HG03045 (cell line): Measurements from ENCODE around the gene HOXD3.

Experiments used
- ATAC-seq: cut with Tn5 transposase; IDR thresholded peaks from one replicate; pipeline ENCODE4 v1.9.1; 2021; ENCODE audit warnings: mild to moderate bottlenecking, moderate library complexity; ENCODE audit not compliant: unreplicated experiment

The HOXD3 gene

GRCh38 chr2:176148751-176149421, 8.2 kb upstream of the HOXD3 start:
- no peak for ATAC-seq

- no peak for ATAC-seq
Observed at GRCh38 chr2:176149481-176149938, 7.6 kb upstream of the HOXD3 start.

- ATAC-seq, result no peak
Observed at GRCh38 chr2:176149939-176150583, 7.0 kb upstream of the HOXD3 start.

- no peak for ATAC-seq
Observed at GRCh38 chr2:176150584-176151441, 6.3 kb upstream of the HOXD3 start.

- ATAC-seq, result no peak
Observed at GRCh38 chr2:176151442-176152287, 5.4 kb upstream of the HOXD3 start, which contains the start of gene HOXD4. Gene HOXD4, plus strand, starts transcription at chr2:176151550. Its CDS starts 84 bp downstream, at chr2:176151634.

- ATAC-seq, result no peak
Observed at GRCh38 chr2:176152350-176153181, 4.5 kb upstream of the HOXD3 start.

- no peak for ATAC-seq
Observed at GRCh38 chr2:176154576-176155252, 2.4 kb upstream of the HOXD3 start.

- no peak for ATAC-seq
Observed at GRCh38 chr2:176155356-176156044, 1.6 kb upstream of the HOXD3 start.

GRCh38 chr2:176156301-176156806, 753 bp upstream of the HOXD3 start:
- no peak for ATAC-seq

- ATAC-seq, result no peak
Observed at GRCh38 chr2:176157499-176158185, 535 bp downstream of the HOXD3 start.

GRCh38 chr2:176158186-176158591, 1.1 kb downstream of the HOXD3 start:
- no peak for ATAC-seq

- no peak for ATAC-seq
Observed at GRCh38 chr2:176158855-176159662, 2.0 kb downstream of the HOXD3 start.

- no peak for ATAC-seq
Observed at GRCh38 chr2:176159663-176160250, 2.6 kb downstream of the HOXD3 start.

GRCh38 chr2:176160251-176160985, 3.3 kb downstream of the HOXD3 start:
- ATAC-seq, result no peak

GRCh38 chr2:176160986-176161824, 4.1 kb downstream of the HOXD3 start:
- no peak for ATAC-seq
